SK-N-SH (cell line): ENCODE results near the gene MEIS2. TPM values are rescaled to one million over a fixed set of nuclear protein-coding genes. Genes with fewer than 3 reads are reported as not detected.

Experiments used
- CTCF ChIA-PET: fragments of 300-600, 350-600 bp; formaldehyde crosslinking; extraction: SDS; loops from one replicate; lab custom pipeline; 2021; lab: Yijun Ruan, JAX
- POLR2A ChIA-PET: fragments of 350-600 bp; sonication (Branson Sonifier 250); formaldehyde crosslinking; extraction: SDS; loops from one replicate; lab custom pipeline; 2020; ENCODE audit warnings: antibody characterized with exemption, inconsistent platforms; lab: Yijun Ruan, JAX
- DNase-seq: peaks from one replicate; pipeline ENCODE4 v3.0.0; 2012
- H2AFZ ChIP-seq: fragments of 200-600 bp; sonication (generic); 2 replicates; pipeline ENCODE4 v1.8.1; 2016; ENCODE audit warnings: antibody characterized with exemption, mild to moderate bottlenecking, low read depth
- H3F3A ChIP-seq: fragments of 200-600 bp; sonication (generic); replicated peaks from 2 replicates; pipeline ENCODE3; 2016; ENCODE audit warnings: antibody characterized with exemption, mild to moderate bottlenecking; ENCODE audit not compliant: insufficient read depth
- H3K27ac ChIP-seq, 2 experiments: fragments of 200-500 bp in 1 of 2; fragments of 200-600 bp in 1 of 2; sonication (Bioruptor generic) in 1 of 2; sonication (generic), shearing (Covaris generic) in 1 of 2; 2 replicates each; pipeline versions ENCODE4 v1.5.1 to v1.6.1; 2014 to 2016; ENCODE audit warnings: low read depth in 2 of 2, inconsistent platforms in 1 of 2, low read length in 1 of 2, mild to moderate bottlenecking in 1 of 2, mixed read lengths in 1 of 2
- H3K27me3 ChIP-seq: fragments of 200-600 bp; sonication (generic), shearing (Covaris generic); 2 replicates; pipeline ENCODE4 v1.6.1; 2016; ENCODE audit warnings: mixed run types; ENCODE audit not compliant: insufficient read depth
- H3K36me3 ChIP-seq, 2 experiments: fragments of 200-500 bp in 1 of 2; fragments of 200-600 bp in 1 of 2; sonication (Bioruptor generic) in 1 of 2; sonication (generic) in 1 of 2; replicated peaks in 1 of 2; 2 replicates each; pipeline versions ENCODE3 to v1.5.1; 2014 to 2016; ENCODE audit warnings: low read length in 1 of 2, mild to moderate bottlenecking in 1 of 2; ENCODE audit not compliant: insufficient read depth in 2 of 2, control insufficient read depth in 1 of 2
- H3K4me1 ChIP-seq, 2 experiments: fragments of 200-500 bp in 1 of 2; fragments of 200-600 bp in 1 of 2; sonication (Bioruptor generic) in 1 of 2; sonication (generic), shearing (Covaris generic) in 1 of 2; 2 replicates each; pipeline versions ENCODE4 v1.5.1 to v1.6.1; 2014 to 2016; ENCODE audit warnings: low read depth in 1 of 2, low read length in 1 of 2, mixed run types in 1 of 2; ENCODE audit not compliant: insufficient read depth in 2 of 2, control insufficient read depth in 1 of 2
- H3K4me2 ChIP-seq: fragments of 200-600 bp; sonication (generic), shearing (Covaris generic); 2 replicates; pipeline ENCODE4 v1.6.1; 2017; ENCODE audit warnings: mixed run types
- H3K4me3 ChIP-seq, 2 experiments: fragments of 200-500 bp in 1 of 2; fragments of 200-600 bp in 1 of 2; sonication (Bioruptor generic) in 1 of 2; sonication (generic), shearing (Covaris generic) in 1 of 2; 2 replicates each; pipeline versions ENCODE4 v1.5.1 to v1.8.1; 2014 to 2016; ENCODE audit warnings: low read depth in 2 of 2, inconsistent platforms in 1 of 2, low read length in 1 of 2, mild to moderate bottlenecking in 1 of 2, mixed read lengths in 1 of 2, moderate library complexity in 1 of 2
- H3K79me2 ChIP-seq: fragments of 200-600 bp; sonication (generic); 2 replicates; pipeline ENCODE4 v1.8.1; 2017; ENCODE audit warnings: mild to moderate bottlenecking; ENCODE audit not compliant: insufficient read depth
- H3K9ac ChIP-seq: fragments of 200-600 bp; sonication (generic); 2 replicates; pipeline ENCODE4 v1.6.1; 2017; ENCODE audit warnings: mixed run types
- H3K9me2 ChIP-seq: fragments of 200-600 bp; sonication (generic); 2 replicates; pipeline ENCODE4 v1.6.1; 2017; ENCODE audit warnings: mixed run types
- H3K9me3 ChIP-seq: fragments of 200-600 bp; sonication (generic); 2 replicates; pipeline ENCODE4 v1.6.1; 2017; ENCODE audit warnings: mixed run types, mild to moderate bottlenecking, moderate library complexity
- H4K20me1 ChIP-seq: fragments of 200-600 bp; sonication (generic); 2 replicates; pipeline ENCODE4 v1.6.1; 2017; ENCODE audit warnings: mild to moderate bottlenecking, mixed run types; ENCODE audit not compliant: insufficient read depth
- CHD2 ChIP-seq: fragments of 150-350 bp; IDR thresholded peaks from 2 replicates; pipeline ENCODE4 v1.6.1; 2018; ENCODE audit warnings: low read length; ENCODE audit not compliant: partially characterized antibody
- CTCF ChIP-seq: fragments of 200-600 bp; sonication (generic); IDR thresholded peaks from 2 replicates; pipeline ENCODE4 v1.6.1; 2017; ENCODE audit warnings: antibody characterized with exemption, mild to moderate bottlenecking, moderate library complexity
- ELF1 ChIP-seq: IDR thresholded peaks from 2 replicates; pipeline ENCODE4 v1.4.0; 2012
- EZH2phosphoT487 ChIP-seq: fragments of 200-600 bp; sonication (generic); IDR thresholded peaks from 2 replicates; pipeline ENCODE4 v1.6.1; 2017; ENCODE audit warnings: low read depth, mixed run types, mild to moderate bottlenecking, antibody characterized with exemption, moderate library complexity, borderline replicate concordance
- FOXJ3 ChIP-seq: sonication (generic); formaldehyde crosslinking; IDR thresholded peaks from 2 replicates; pipeline ENCODE4 v1.5.1; 2020; ENCODE audit warnings: mild to moderate bottlenecking, missing genetic modification reagents
- FOXM1 ChIP-seq: IDR thresholded peaks from 2 replicates; pipeline ENCODE4 v1.4.0; 2012; ENCODE audit warnings: low read depth, mild to moderate bottlenecking
- GABPA ChIP-seq: IDR thresholded peaks from 2 replicates; pipeline ENCODE4 v1.4.0; 2012; ENCODE audit warnings: low read depth, mild to moderate bottlenecking
- MAX ChIP-seq: IDR thresholded peaks from 2 replicates; pipeline ENCODE4 v1.4.0; 2012; ENCODE audit warnings: low read depth
- NRF1 ChIP-seq: IDR thresholded peaks from 2 replicates; pipeline ENCODE4 v1.6.1; 2012; ENCODE audit warnings: low read depth, mild to moderate bottlenecking, low read length
- PBX3 ChIP-seq: IDR thresholded peaks from 2 replicates; pipeline ENCODE4; 2012
- RAD21 ChIP-seq: IDR thresholded peaks from 2 replicates; pipeline ENCODE4 v1.6.1; 2012; ENCODE audit warnings: mild to moderate bottlenecking, low read length
- REST ChIP-seq: IDR thresholded peaks from 2 replicates; pipeline ENCODE4 v1.6.1; 2012; ENCODE audit warnings: mild to moderate bottlenecking, low read depth, low read length, moderate library complexity
- RFX5 ChIP-seq: IDR thresholded peaks from 2 replicates; pipeline ENCODE4 v1.6.1; 2012; ENCODE audit warnings: mild to moderate bottlenecking, improper control_type of control experiment, low read length
- SMC3 ChIP-seq: IDR thresholded peaks from 2 replicates; pipeline ENCODE4 v1.6.1; 2012; ENCODE audit warnings: low read depth, low read length, improper control_type of control experiment
- TAF1 ChIP-seq: IDR thresholded peaks from 2 replicates; pipeline ENCODE4 v1.6.1; 2012; ENCODE audit warnings: low read depth, mild to moderate bottlenecking, low read length, moderate library complexity, borderline replicate concordance
- TCF12 ChIP-seq: IDR thresholded peaks from 2 replicates; pipeline ENCODE4 v1.4.0; 2012
- WGBS: methylation state at CpG from one replicate; pipeline ENCODE4 v1.1.6; 2017; ENCODE audit warnings: low lambda C conversion rate; 5-methylcytosine and 5-hydroxymethylcytosine counted together
- polyA plus RNA-seq, 3 experiments: library from polyadenylated mRNA; depleted of rRNA; stranded (reverse); fragments of >200 nt; gene quantifications; 2 replicates each; pipeline ENCODE4 v1.2.3, GENCODE V29; 2012
- TF ChIP-seq, protein P1 (sequence below): fragments of 150-350 bp; IDR thresholded peaks from 2 replicates; pipeline ENCODE4 v1.6.1; 2017; ENCODE audit warnings: antibody characterized with exemption, low read length, low read depth, borderline replicate concordance

The MEIS2 gene
- polyA plus RNA-seq, 1 of the 3 experiments (the other 2 are of a cell fraction) = 146 TPM

- Histone ChIP-seq H3K9ac (no peak overlapping the region), H3K9me3 (no peaks in the 10 kb centered on the region), H3F3A (peaks cover 26% of the 10 kb centered on the region), H3K27me3 (no peaks in the 10 kb centered on the region), H3K79me2 (peaks cover 76% of the 10 kb centered on the region), H4K20me1 (peaks cover 14% of the 10 kb centered on the region; the same call in 1 of the 2 replicates), H3K4me1 (peaks cover 6 to 9% of the 10 kb centered on the region in 2 experiments; a peak in 2 of 4 replicates), H3K27ac (peak overlapping the region in 1 of 2 experiments; percentile 30; a peak in 2 of 4 replicates), H3K36me3 (peaks cover 77 to 91% of the 10 kb centered on the region in 2 experiments), H3K9me2 (no peaks in the 10 kb centered on the region), H3K4me2 (no peak overlapping the region), H3K4me3 (no peak overlapping the region), H2AFZ (no peak overlapping the region)
- ChIA-PET CTCF (no interaction called here), POLR2A (no interaction called here)
- no peak for DNase-seq
- TF ChIP-seq EZH2phosphoT487 (no peak), MAX (no peak), NRF1 (no peak), ELF1 (no peak), RAD21 (no peak), TCF12 (no peak), RFX5 (no peak), FOXJ3 (no peak), CTCF (no peak), SMC3 (no peak), REST (no peak), PBX3 (no peak), GABPA (no peak), CHD2 (no peak), FOXM1 (no peak), TAF1 (no peak)
- TF ChIP-seq, protein P1, sequence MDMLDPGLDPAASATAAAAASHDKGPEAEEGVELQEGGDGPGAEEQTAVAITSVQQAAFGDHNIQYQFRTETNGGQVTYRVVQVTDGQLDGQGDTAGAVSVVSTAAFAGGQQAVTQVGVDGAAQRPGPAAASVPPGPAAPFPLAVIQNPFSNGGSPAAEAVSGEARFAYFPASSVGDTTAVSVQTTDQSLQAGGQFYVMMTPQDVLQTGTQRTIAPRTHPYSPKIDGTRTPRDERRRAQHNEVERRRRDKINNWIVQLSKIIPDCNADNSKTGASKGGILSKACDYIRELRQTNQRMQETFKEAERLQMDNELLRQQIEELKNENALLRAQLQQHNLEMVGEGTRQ = no peak
- 93% methylated on average over 5 of the region's 5 CpGs for WGBS
These were observed 166.9 kb downstream of the MEIS2 start for GRCh38 chr15:36933255-36933990.
